ENCODE results near the gene ERP44. TPM values are rescaled to one million over a fixed set of nuclear protein-coding genes. Genes with fewer than 3 reads are reported as not detected.
A peak's percentile ranks its signal among the peaks of the same experiment; 100 is the strongest.

ERP44 gene
- total RNA-seq, 3 donors from 2014 or later (not counting 1 experiment from before 2014, with no cell fraction given): 14.2 to 15.4 (median 15.1) TPM

DNA sequence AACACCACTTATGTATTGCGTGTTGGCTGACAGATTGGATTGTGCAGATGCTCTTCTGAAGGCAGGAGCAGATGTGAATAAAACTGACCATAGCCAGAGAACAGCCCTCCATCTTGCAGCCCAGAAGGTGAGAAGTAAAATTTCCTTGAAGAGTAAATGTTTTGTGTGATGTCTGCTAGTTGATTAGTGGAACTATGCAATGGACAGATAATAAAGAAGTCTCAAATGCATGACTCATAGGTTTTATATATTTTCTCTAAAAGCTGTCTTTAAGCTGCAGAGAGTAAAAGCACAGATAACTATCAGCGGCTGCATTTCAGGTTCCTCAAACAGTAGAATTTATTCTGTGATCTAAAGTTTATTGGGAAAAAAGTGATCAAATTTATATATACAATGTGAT lies 27.6 kb upstream of the ERP44 start:
- Histone ChIP-seq H3K36me3 (ENCODE audit: control insufficient read depth, insufficient read depth, low read length) (peaks cover 20% of the 10 kb centered on the region), H3K4me3 (ENCODE audit: low read length) (no peak overlapping the region), H3K27me3 (ENCODE audit: control insufficient read depth, insufficient read depth, low read length) (no peaks in the 10 kb centered on the region), H3K27ac (ENCODE audit: low read length) (no peak overlapping the region), H3K4me1 (ENCODE audit: control insufficient read depth, insufficient read depth, low read length) (no peaks in the 10 kb centered on the region), H3K9me3 (ENCODE audit: control insufficient read depth, insufficient read depth, low read length) (no peaks in the 10 kb centered on the region)
- Mint-ChIP-seq H3K4me3 (no peak overlapping the region), H3K36me3 (peaks cover 11% of the 10 kb centered on the region), H3K4me1 (peaks cover 8 to 12% of the 10 kb centered on the region in 2 donors), H3K9me3 (no peaks in the 10 kb centered on the region), H3K27me3 (ENCODE audit: low read depth in 2 of 2) (no peaks in the 10 kb centered on the region), H3K27ac (no peak overlapping the region)
- TF ChIP-seq, protein P1, sequence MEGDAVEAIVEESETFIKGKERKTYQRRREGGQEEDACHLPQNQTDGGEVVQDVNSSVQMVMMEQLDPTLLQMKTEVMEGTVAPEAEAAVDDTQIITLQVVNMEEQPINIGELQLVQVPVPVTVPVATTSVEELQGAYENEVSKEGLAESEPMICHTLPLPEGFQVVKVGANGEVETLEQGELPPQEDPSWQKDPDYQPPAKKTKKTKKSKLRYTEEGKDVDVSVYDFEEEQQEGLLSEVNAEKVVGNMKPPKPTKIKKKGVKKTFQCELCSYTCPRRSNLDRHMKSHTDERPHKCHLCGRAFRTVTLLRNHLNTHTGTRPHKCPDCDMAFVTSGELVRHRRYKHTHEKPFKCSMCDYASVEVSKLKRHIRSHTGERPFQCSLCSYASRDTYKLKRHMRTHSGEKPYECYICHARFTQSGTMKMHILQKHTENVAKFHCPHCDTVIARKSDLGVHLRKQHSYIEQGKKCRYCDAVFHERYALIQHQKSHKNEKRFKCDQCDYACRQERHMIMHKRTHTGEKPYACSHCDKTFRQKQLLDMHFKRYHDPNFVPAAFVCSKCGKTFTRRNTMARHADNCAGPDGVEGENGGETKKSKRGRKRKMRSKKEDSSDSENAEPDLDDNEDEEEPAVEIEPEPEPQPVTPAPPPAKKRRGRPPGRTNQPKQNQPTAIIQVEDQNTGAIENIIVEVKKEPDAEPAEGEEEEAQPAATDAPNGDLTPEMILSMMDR (IDR thresholded peaks at IDR 0.05): no peak
- WGBS (ENCODE audit: insufficient coverage): 100% methylated on average over 1 of the region's 2 CpGs
- intact Hi-C loops (cut with micrococcal nuclease): no loop called here
- ATAC-seq (no peak), DNase-seq (no peak)

DNA sequence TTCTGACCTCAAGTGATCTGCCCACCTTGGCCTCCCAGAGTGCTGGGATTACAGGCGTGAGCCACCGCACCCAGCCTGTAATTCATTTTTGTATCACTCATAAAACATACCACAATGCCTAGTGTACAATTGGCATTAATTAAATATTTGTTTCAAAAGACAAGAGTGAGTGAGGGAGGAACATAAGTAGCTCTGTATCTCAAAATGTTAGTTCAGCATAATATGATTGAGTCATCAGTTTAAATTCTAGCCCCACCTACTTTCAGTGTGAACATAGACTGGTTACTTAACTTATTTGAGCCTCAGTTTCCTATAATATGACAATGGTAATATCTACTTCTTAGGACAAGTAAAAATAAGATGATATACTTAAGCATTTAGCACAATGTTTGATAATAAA lies 27.1 kb upstream of the ERP44 start:
- Mint-ChIP-seq H3K4me3 (no peak overlapping the region), H3K4me1 (peaks cover 8 to 12% of the 10 kb centered on the region in 2 donors), H3K27me3 (ENCODE audit: low read depth in 2 of 2) (no peaks in the 10 kb centered on the region), H3K27ac (no peak overlapping the region), H3K36me3 (peaks cover 11% of the 10 kb centered on the region), H3K9me3 (no peaks in the 10 kb centered on the region)
- no peak for DNase-seq
- Histone ChIP-seq H3K36me3 (ENCODE audit: control insufficient read depth, insufficient read depth, low read length) (peaks cover 20% of the 10 kb centered on the region), H3K27me3 (ENCODE audit: control insufficient read depth, insufficient read depth, low read length) (no peaks in the 10 kb centered on the region), H3K9me3 (ENCODE audit: control insufficient read depth, insufficient read depth, low read length) (no peaks in the 10 kb centered on the region), H3K27ac (ENCODE audit: low read length) (no peak overlapping the region), H3K4me1 (ENCODE audit: control insufficient read depth, insufficient read depth, low read length) (no peaks in the 10 kb centered on the region), H3K4me3 (ENCODE audit: low read length) (no peak overlapping the region)
- no CpG with 5 or more reads among the region's 2 CpGs for WGBS (ENCODE audit: insufficient coverage)
- no peak for ATAC-seq
- TF ChIP-seq, protein P1 (IDR thresholded peaks at IDR 0.05): no peak
- intact Hi-C loops (cut with micrococcal nuclease): no loop called here

DNA sequence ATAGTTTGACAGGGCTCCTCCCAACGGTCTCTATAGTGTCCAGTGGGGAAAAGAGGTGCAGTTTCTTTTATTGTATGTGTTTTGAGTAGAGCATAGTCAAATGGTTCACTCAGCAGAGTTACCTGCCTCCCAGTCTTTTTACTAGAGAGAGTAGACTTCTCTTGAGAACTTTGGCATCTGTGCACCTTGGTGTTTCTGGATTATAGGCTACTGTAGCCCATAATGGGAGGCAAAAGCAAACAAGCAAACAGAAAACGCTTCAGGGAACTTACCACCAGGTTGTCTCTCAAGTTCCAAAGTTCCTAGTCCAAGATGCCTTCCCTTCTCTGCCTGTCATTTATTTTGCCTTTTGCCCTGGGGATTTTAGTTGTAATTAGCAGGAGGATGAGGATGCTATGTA lies 26.4 kb upstream of the ERP44 start:
- TF ChIP-seq, protein P1 (IDR thresholded peaks at IDR 0.05): no peak
- H3K36me3 Mint-ChIP-seq: peaks cover 11% of the 10 kb centered on the region
- intact Hi-C loops (cut with micrococcal nuclease): no loop called here

DNA sequence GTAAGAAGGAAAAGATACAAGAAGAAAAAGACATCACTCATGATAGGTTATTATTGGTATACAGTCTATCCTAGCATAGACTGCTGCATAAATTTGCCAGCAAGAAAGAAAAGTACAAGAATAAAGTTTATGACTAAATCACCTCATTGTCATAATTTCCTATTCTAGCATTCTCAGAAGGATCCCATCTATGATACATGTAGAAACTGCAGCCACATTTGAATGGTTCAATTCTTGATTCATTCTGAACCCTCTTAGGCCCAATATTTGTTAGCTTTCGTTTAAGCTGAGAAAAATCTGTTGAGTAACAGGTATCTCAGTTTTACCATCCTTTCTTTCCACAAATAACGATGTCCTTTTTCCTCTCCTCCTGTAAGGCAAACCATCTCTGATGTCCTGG lies 21.5 kb upstream of the ERP44 start:
- H3K27me3 Mint-ChIP-seq (ENCODE audit: low read depth in 2 of 2): no peaks in the 10 kb centered on the region
- no peak overlapping the region for H3K4me3 Mint-ChIP-seq
- no peak overlapping the region for H3K4me3 ChIP-seq (ENCODE audit: low read length)
- TF ChIP-seq, protein P1 (IDR thresholded peaks at IDR 0.05): no peak
- no peaks in the 10 kb centered on the region for H3K9me3 ChIP-seq (ENCODE audit: control insufficient read depth, insufficient read depth, low read length)
- DNase-seq (no peak), ATAC-seq (no peak)
- H3K4me1 Mint-ChIP-seq: peaks cover 6 to 11% of the 10 kb centered on the region in 2 donors
- no peaks in the 10 kb centered on the region for H3K36me3 Mint-ChIP-seq
- peaks cover 3% of the 10 kb centered on the region for H3K36me3 ChIP-seq (ENCODE audit: control insufficient read depth, insufficient read depth, low read length)
- H3K27ac Mint-ChIP-seq: peak overlapping the region in 1 of 2 donors; percentile 47
- intact Hi-C loops (cut with micrococcal nuclease): no loop called here
- no peak overlapping the region for H3K27ac ChIP-seq (ENCODE audit: low read length)
- H3K4me1 ChIP-seq (ENCODE audit: control insufficient read depth, insufficient read depth, low read length): no peaks in the 10 kb centered on the region
- 71% methylated on average over 1 of the region's 2 CpGs for WGBS (ENCODE audit: insufficient coverage)
- no peaks in the 10 kb centered on the region for H3K27me3 ChIP-seq (ENCODE audit: control insufficient read depth, insufficient read depth, low read length)
- no peaks in the 10 kb centered on the region for H3K9me3 Mint-ChIP-seq

More for the DNA sequence above, 26.4 kb upstream of the ERP44 start:
- 93% methylated on average over 2 of the region's 2 CpGs for WGBS (ENCODE audit: insufficient coverage)
- no peaks in the 10 kb centered on the region for H3K9me3 ChIP-seq (ENCODE audit: control insufficient read depth, insufficient read depth, low read length)
- peaks cover 8 to 14% of the 10 kb centered on the region in 2 donors for H3K4me1 Mint-ChIP-seq
- no peaks in the 10 kb centered on the region for H3K4me1 ChIP-seq (ENCODE audit: control insufficient read depth, insufficient read depth, low read length)
- peaks cover 18% of the 10 kb centered on the region for H3K36me3 ChIP-seq (ENCODE audit: control insufficient read depth, insufficient read depth, low read length)
- no peak overlapping the region for H3K4me3 ChIP-seq (ENCODE audit: low read length)
- no peaks in the 10 kb centered on the region for H3K27me3 Mint-ChIP-seq (ENCODE audit: low read depth in 2 of 2)
- H3K4me3 Mint-ChIP-seq: no peak overlapping the region
- no peak overlapping the region for H3K27ac ChIP-seq (ENCODE audit: low read length)
- H3K9me3 Mint-ChIP-seq: no peaks in the 10 kb centered on the region
- no peaks in the 10 kb centered on the region for H3K27me3 ChIP-seq (ENCODE audit: control insufficient read depth, insufficient read depth, low read length)
- no peak overlapping the region for H3K27ac Mint-ChIP-seq
- no peak for ATAC-seq
- DNase-seq: no peak
